MV-4-11 (cell line): ENCODE measurements around the gene NUP160.
A peak's percentile ranks its signal among the peaks of the same experiment; 100 is the strongest.
"Not testable (repeated sequence)": the region's sequence is repeated elsewhere in the genome, so short reads cannot be mapped to it uniquely, and the experiment has no call there.

Experiments used
- DNase-seq: peaks from one replicate; lab custom pipeline; 2025; lab: John Stamatoyannopoulos, UW

The NUP160 gene

GRCh38 chr11:47791774-47792430, 56.2 kb downstream of the NUP160 start:
- DNase-seq: no peak

DNA sequence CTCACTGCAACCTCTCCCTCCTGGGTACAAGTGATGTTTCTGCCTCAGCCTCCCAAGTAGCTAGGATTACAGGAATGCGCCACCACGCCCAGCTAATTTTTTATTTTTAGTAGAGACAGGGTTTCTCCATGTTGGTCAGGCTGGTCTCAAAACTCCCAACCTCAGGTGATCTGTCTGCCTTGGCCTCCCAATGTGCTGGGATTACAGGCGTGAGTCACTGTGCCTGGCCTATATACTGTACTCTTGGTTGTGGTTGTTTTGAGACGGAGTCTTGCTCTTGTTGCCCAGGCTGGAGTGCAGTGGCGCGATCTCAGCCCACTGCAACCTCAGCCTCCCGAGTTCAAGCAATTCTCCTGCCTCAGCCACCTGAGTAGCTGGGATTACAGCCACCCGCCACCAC, 58.1 kb downstream of the NUP160 start:
- DNase-seq: not testable (repeated sequence)

- no peak for DNase-seq
These were observed 60.0 kb downstream of the NUP160 start for GRCh38 chr11:47788181-47788580.

DNA sequence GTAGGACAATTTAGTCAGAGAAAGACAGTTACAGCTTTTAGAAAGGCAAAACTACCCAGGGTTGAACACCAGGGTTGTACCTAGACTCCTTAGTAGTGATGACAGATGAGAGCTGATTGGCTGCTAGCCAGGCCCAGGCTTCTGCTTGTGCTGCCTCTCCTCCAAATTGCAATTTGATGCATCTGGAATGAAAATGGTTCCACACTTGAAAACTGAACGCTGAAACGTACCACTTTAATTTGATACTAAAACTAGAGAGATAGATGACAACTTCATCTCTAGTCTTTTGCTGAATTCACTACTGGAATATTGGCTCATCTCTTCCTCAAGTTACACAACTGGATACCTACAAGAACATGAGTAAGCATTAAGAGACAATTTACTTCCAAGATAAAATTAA, 61.8 kb downstream of the NUP160 start:
- no peak for DNase-seq

GRCh38 chr11:47784785-47785381, 63.3 kb downstream of the NUP160 start:
- no peak for DNase-seq

DNA sequence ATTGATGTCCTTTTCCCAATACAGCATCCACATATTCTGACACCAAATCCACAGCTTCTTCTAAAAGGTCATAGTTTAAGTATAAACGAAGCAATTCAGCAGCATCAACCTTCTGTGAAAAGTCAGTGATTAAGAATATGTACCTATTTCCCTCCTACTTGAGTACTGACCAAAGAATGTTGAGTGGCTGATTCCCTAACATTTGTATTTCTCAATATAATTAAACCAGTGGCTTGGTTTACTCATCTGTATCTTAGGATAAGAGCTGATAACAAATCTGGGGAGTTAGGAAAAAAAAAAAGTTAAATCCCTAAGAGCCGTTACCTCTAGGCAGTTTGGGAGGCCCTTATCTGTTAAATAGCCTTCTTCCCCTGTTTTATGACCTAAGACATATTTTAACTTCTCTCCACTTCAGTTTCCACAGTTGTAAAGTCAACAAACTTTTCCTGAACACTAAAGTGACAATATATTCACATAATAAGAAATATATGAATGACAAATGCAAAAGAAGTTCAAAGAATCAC, 65.0 kb downstream of the NUP160 start:
- DNase-seq: no peak

DNA sequence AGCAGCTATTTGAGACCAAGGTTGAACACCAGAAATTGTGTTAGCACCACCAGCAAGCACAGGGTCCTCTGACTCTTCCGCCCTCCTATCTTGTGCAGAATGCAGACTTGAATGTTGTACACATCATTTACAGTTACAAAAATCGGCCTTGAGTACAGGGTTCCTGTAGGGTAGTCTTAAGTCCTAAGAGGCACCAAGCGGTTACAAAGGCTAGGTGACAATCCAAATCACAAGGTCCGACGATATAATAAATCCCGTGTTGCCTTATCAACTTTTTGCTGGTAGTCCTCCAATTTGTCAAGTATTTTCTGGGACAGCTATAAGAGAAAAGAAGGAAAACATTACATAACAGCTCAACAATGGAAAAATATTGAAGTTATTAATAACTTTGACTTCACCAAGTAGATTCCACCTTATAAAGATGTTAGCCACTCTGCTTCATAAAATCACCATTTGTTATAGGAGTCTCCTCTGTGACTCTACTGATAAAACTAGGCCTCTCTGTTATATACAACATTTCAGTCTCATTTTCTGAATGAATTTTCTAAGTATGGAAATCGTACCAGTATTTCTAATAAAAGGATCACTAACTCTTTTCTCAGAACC, 69.2 kb downstream of the NUP160 start:
- no peak for DNase-seq

DNA sequence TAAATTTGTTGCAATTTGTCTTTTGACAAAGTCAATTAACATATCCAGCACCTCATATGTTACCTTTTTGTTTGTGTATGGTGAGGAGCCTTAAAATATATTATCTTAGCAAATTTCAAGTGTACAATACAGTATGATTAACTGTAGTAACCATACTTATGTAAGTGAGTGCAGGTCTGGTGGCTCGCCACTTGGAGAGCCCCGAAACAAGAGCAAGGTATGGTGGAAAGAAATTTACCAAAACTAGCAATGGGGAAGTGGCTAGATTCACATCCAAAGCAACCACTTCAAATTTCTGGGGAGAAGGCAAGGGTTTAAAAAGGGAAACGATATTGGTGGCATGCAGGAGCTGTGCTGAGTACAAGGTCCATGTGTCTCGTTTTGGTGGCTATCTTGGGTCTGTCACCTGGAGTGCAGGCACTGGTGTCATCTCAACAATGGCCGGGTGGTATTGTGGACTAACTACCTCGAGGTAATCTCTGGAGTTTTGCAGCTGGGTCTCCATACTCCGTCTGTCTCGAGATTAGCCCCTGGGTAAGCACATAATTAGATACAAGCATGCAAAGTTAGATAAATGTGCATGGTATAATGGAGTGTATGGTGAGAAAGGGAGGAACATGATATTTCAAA, 72.8 kb downstream of the NUP160 start:
- peak; percentile 44 for DNase-seq

GRCh38 chr11:47773882-47774281, 74.3 kb downstream of the NUP160 start:
- DNase-seq: no peak

GRCh38 chr11:47769556-47769955, 78.6 kb downstream of the NUP160 start:
- not testable (repeated sequence) for DNase-seq

GRCh38 chr11:47768101-47768612, 80.0 kb downstream of the NUP160 start:
- DNase-seq: peak; percentile 50

GRCh38 chr11:47766509-47767227, 81.5 kb downstream of the NUP160 start:
- DNase-seq: peak; percentile 35

GRCh38 chr11:47765086-47765485, 83.1 kb downstream of the NUP160 start:
- DNase-seq: no peak

DNA sequence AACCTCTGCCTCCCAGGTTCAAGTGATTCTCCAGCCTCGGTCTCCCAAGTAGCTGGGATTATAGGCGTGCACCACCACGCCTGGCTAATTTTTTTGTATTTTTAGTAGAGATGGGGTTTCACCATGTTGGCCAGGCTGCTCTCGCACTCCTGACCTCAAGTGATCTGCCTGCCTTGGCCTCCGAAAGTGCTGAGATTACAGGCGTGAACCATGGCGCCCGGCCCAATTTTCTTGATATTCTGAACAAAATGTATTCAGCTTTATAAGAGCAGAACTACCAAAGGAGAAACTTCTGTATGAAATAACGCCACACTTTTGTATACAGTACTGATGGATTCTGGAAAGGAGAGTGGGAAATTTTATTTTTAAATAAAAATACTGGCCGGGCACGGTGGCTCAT, 88.9 kb downstream of the NUP160 start:
- not testable (repeated sequence) for DNase-seq

GRCh38 chr11:47756208-47756607, 91.9 kb downstream of the NUP160 start:
- no peak for DNase-seq

DNA sequence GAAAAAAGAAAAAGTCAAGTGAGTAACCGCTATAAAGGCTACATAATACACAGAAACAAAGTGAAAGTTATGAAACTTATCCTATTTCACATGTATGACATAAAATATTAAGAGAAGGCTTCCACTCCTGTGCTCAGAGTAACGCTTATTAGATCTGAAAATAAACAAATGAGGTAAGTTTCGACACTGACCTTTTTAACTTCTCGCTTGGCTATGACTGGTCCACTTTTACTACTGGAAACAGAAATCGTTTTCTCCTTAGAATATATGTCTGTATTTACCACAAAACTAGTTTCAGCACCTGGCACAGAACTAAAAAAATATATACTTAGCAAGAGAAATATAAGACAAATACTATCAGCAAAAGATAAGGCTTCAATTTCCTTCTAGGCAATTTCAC, 97.4 kb downstream of the NUP160 start:
- no peak for DNase-seq

GRCh38 chr11:47742494-47742893, 105.7 kb downstream of the NUP160 start:
- not testable (repeated sequence) for DNase-seq

GRCh38 chr11:47737817-47738216, 110.3 kb downstream of the NUP160 start:
- not testable (repeated sequence) for DNase-seq

DNA sequence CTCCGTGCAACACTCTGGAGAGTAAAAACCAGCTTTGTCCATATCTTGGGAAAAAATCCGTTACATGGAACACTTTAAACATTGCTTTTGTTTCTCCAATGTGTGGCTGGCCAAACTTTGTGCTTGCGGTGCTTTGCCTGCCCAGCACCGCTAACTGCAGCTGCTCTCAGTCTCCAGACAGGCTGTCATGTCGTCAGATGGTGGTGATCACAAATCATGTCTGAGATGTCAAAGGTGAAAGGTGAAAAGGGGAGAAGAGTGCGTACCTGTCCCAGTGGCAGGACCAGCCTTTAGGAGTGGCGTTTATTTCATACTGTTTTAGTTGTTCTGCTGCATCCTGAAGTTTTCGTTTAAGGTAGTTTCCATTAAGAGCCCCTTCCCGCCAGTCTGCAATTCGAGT, 115.9 kb downstream of the NUP160 start:
- DNase-seq: no peak

DNA sequence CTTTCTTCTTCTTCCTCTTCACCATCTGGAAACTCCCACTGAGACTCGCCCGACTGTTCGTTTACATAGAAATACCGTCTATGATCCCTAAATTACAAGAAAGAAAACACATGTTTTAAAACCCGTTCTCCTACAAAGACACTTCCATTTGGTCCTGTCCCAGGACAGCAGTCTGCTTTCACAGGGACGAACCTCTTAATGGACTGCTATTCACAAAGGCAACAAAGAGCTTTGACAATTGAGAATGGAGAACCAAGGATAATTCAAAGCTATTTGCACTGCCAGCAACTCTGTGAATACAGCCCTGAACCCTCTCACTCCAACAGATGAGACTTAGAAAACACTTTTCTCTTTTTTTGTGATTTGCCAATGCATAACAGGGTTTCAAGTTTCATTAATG, 116.7 kb downstream of the NUP160 start:
- DNase-seq: no peak
